Left ventricle myocardium superior (tissue), 1 donor: Measurements from ENCODE around the gene LGALS8. TPM values are rescaled to one million over a fixed set of nuclear protein-coding genes. Genes with fewer than 3 reads are reported as not detected.
"Not testable (repeated sequence)": the region's sequence is repeated elsewhere in the genome, so short reads cannot be mapped to it uniquely, and the experiment has no call there.

Source experiments
- ATAC-seq: fragments of 200-7000 bp; cut with Tn5 transposase; one replicate; pipeline ENCODE4 v1.9.1; 2020; ENCODE audit warnings: mild to moderate bottlenecking, moderate library complexity
- DNase-seq: peaks from one replicate; pipeline ENCODE4 v3.0.0-alpha.2; 2020
- intact Hi-C: fragments of 100-400 bp; cut with micrococcal nuclease; formaldehyde crosslinking; loops from one replicate; pipeline ENCODE4 v1.11.0; 2022
- total RNA-seq: library from RNA; stranded (reverse); fragmentation: NEBNext Ultra II Directional; extraction: Animal tissue kit (Norgen Biotek cat#: 25700); gene quantifications from one replicate; pipeline ENCODE4 v1.2.1, GENCODE V29; 2021
- donor health status: DM: no; HTN: yes; CAD: no; lungs with severe emphysema.

LGALS8 gene
- total RNA-seq, 1 donor from 2014 or later, result 86.0 TPM

- DNase-seq (no peak), ATAC-seq (no peak)
- intact Hi-C loops, result no loop called here
These were observed 44.6 kb downstream of the LGALS8 start for GRCh38 chr1:236568285-236568894.

GRCh38 chr1:236575523-236575922 lies 51.7 kb downstream of the LGALS8 start:
- DNase-seq (no peak), ATAC-seq (no peak)

DNA sequence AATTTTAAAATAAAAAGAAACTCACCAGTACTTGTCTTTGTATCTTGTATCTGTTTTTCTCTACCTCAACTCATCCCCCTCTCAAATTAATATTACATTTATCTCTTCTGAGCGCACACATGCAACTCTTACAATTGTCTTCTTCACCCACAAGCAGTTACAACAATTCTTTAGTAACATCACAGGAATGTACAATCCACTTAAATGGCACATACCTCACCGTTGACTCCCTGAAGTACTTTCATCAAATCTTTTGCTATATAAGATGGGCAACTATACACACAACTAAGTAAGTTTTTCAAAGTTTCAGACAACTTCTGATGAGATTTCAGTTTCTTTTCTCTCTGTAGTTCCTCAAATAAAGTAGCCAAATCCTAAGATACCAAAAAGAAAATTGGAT lies 52.2 kb downstream of the LGALS8 start:
- DNase-seq (no peak), ATAC-seq (no peak)
- intact Hi-C loops, result no loop called here

More at GRCh38 chr1:236575523-236575922, 51.7 kb downstream of the LGALS8 start:
- intact Hi-C loops, result no loop called here

DNA sequence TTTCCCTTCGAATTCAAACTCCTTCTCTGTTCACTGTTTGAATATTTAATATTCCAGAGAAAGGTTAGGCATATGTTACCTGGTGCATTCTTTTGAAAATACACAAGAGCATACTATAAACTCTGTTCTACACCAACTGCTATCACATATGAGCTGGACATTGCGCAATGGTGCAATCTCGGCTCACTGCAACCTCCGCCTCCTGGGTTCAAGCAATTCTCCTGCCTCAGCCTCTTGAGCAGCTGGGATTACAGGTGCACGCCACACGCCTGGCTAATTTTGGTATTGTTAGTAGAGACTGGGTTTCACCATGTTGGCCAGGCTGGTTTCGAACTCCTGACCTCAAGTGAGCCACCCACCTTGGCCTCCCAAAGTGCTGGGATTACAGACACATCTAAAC lies 53.3 kb downstream of the LGALS8 start:
- ATAC-seq, DNase-seq, intact Hi-C loops: not testable (repeated sequence)

GRCh38 chr1:236578661-236579060 lies 54.9 kb downstream of the LGALS8 start:
- DNase-seq (no peak), ATAC-seq (no peak)
- intact Hi-C loops, result no loop called here

DNA sequence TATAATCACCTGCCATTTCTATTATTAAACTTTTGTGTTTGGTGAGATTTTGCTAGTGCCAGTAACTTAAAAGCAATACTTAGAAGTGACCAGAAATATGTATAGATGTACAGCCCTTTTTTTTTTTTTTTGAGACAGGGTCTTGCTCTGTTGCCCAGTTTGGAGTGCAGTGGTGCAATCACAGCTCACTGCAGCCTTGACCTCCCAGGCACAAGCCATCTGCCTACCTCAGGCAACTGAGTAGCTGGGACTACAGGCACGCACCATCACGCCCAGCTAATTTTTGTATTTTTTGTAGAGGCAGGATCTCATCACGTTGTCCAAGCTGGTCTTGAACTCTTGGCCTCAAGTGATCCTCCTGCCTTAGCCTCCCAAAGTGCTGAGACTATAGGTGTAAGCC lies 56.6 kb downstream of the LGALS8 start:
- DNase-seq, ATAC-seq, intact Hi-C loops: not testable (repeated sequence)

DNA sequence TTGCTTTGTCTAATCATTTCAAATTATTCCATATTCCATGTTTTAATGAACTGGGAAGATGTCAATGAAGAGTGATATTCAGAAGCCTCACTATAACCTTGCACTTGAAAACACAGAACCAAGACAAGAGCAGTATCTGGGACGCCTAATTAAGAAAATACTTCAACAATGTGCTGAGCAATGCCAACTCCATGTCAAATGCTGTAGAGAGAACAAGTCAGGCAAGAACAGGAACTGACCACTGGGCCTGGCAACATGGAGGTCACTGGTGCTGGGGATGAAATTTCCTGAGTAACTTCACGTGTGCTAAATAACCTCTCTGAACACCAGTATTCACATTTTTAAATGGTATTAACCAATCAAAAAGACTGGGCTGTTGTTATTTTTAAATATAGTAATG lies 57.7 kb downstream of the LGALS8 start:
- DNase-seq (no peak), ATAC-seq (peak; percentile 73)
- intact Hi-C loops, result no loop called here

GRCh38 chr1:236589531-236589930 lies 65.7 kb downstream of the LGALS8 start:
- intact Hi-C loops, result no loop called here
- DNase-seq (no peak), ATAC-seq (no peak)

GRCh38 chr1:236590553-236591150 lies 66.9 kb downstream of the LGALS8 start:
- no peak for DNase-seq
- ATAC-seq, result no peak
- intact Hi-C loops, result no loop called here

- ATAC-seq (no peak), DNase-seq (no peak)
- intact Hi-C loops, result no loop called here
These were observed 78.4 kb downstream of the LGALS8 start for GRCh38 chr1:236602171-236602570.

Other genes starting within 250 kb of the LGALS8 start
- 8.6 TPM for gene ERO1B, start 242.0 kb upstream of the LGALS8 start, total RNA-seq
- 3.0 TPM for gene EDARADD, start 129.7 kb upstream of the LGALS8 start, total RNA-seq
- gene HEATR1, start 80.5 kb downstream of the LGALS8 start, total RNA-seq, result 11.3 TPM
- gene ACTN2, start 162.5 kb downstream of the LGALS8 start, total RNA-seq, result 2,394 TPM